NOMO-1 treated with dmso at 0.1 percent for 144 hours (cell line): ENCODE measurements around the gene CUL3.
"Not testable (repeated sequence)": the region's sequence is repeated elsewhere in the genome, so short reads cannot be mapped to it uniquely, and the experiment has no call there.

Source experiments
- DNase-seq: peaks from one replicate; lab custom pipeline; 2025; ENCODE audit not compliant: unreplicated experiment; lab: John Stamatoyannopoulos, UW

The CUL3 gene

DNA sequence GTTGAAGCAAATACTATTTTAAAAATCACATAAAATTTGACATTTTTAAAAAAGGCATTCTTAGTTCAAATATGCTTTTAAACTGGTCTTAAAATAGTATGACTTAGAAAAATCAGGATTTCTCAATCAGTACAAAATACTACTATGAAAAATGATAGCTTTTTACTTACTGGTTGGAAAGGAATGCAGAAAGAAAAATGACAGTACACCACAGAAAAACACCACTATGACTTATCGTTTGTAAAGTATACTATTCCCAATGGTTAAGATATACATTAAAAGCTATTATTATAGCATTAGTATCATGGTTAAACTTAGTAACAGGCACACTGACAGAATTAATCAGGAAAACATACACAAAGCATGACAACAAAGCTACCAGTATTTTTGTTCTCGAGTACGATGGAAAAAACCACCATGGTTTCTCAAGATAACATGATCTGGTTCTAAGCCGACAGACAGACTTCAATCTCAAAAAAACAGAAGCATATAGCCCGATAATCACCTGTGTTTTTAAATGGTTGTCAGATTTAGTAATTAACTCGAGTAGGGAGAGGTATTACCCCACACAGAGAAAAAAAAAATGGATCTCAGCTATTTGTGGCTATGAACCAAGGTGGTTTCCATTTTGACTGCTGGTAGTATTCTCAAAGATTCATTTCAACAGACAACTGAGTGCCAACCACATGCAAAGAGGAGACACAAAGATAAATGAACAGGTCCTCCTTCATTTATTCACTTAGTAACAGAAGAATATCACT, 39.1 kb downstream of the CUL3 start:
- DNase-seq: no peak

DNA sequence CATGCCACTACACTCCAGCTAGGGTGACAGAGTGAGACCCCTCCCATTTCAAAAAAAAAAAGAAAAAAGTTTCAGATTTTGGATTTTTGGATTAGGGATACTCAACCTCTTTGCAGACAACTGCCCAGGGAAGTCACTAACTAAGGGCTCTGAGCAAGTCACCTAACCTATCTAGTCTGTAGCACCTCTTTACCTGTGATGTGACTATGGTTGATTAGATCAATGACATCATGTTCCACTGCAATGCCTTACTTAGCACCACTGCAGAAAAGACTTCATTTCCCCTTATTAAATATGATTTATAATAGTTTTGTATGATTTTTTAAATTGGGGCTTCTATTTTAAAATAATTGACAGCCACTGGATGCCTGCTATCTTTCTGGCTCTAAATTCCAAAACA, 41.2 kb downstream of the CUL3 start:
- no peak for DNase-seq

DNA sequence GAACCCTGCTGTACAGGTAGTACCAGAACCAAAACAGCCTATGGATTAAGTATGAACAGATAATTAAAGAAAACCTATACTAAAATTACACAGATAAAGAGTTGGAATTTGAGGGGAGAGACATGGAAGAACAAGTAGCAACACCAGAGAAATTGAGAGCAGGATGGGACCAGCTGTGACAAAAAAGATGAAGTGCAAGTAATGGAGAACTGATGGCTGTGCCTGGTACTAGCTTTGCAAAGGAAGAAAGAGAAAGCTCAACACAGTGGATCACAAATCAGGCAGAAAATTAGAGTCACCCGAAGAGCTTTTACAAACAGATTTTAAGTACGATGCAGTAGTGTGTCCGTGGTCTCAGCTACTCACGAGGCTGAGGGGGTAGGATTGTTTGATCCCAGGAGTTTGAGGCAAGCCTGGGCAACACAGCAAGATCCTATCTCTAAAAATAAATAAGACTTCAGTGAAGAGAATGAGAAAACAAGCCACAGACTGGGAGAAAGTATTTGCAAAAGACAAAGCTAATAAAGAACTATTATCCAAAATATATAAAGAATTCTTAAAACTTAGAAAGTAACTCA, 46.5 kb downstream of the CUL3 start:
- no peak for DNase-seq

DNA sequence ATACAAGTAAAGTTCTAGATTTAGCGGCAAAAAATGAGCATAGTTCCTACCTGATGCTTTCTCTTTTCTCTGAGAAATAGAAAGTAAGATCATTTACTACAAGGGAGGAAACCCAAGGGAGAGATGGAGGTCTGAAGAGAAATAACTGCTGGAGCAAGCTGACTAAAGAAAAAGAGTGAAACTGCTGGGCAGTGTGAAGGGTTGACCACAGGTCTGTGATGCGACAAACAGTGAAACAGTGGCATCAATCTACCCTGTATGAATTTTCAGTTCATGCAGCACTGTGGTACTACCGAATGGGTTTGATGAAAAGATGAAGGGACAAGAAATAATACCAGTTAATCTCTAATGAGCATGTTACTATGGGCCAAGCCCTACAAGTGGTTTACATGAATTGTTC, 52.2 kb downstream of the CUL3 start:
- DNase-seq: no peak

DNA sequence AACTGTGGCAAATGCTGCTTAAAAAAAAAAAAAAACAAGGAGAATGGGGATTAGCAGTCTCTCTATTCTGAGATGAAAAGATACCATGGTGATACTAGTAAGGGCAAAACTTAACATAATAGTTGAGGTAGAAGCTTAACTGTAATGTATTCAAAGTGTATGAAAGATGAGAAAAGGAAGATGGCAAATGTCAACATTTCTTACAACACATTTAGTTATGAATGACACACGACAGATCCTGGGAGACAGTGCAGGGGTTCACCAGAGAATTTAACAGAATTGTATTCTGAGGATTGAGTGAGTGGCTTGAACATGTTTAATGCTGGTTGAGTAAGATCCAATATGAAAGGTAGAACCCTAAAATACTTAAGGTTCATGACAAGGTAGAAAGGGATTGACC, 52.7 kb downstream of the CUL3 start:
- no peak for DNase-seq

DNA sequence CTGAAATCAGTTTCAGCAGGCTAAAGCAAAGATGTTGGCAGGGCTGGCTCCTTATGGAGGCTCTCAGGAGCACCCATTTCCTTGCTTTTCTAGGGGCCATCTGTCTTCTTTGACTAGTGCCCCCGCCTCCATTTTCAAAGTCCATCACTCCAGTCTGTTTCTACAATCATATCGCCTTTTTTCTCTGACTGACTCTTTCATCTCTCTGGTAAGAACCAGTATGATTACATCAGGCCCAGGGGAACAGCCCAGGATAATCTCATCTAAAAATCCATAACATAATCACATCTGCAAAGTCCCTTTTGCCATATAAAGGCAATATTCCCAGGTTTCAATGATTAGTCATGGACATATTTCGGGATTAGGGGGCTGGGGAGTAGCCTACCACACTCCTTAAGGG, 57.0 kb downstream of the CUL3 start:
- DNase-seq: no peak

DNA sequence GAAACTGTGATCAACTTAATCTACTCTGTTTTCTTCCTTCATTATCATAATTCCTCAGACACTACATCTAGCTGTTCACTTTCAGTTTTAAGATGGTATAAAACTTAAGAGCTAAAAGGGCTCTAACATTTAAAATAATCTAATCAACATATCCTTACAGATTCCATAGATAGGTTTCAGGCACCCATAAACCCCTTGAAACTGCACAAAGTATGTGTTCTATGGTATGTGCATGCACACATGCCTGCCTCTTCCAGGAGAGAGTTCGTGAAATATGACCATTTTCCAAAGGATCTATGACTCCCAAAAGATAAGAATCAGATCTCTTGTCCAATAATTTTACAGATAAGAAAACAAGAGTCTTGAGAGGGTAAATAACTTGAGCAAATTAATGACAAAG, 59.4 kb downstream of the CUL3 start:
- no peak for DNase-seq

DNA sequence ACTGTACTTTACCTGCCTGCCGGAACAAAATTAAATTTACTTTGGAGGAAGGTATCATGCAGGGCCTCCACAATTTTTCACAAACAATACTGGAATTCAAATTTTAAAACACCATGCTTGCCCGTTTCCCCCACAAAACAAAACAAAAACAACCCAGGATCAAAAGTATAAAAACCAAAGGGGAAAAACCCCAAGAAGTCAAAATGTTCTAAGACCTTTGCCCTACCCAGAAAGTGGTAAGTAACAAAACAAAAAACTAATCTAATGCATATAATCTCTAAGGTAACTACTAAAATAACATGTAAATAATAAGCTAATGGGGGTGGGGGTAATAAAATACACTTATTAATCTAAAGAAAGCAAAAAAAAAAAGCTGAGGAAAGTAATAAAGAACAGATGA, 60.5 kb downstream of the CUL3 start:
- DNase-seq: no peak

DNA sequence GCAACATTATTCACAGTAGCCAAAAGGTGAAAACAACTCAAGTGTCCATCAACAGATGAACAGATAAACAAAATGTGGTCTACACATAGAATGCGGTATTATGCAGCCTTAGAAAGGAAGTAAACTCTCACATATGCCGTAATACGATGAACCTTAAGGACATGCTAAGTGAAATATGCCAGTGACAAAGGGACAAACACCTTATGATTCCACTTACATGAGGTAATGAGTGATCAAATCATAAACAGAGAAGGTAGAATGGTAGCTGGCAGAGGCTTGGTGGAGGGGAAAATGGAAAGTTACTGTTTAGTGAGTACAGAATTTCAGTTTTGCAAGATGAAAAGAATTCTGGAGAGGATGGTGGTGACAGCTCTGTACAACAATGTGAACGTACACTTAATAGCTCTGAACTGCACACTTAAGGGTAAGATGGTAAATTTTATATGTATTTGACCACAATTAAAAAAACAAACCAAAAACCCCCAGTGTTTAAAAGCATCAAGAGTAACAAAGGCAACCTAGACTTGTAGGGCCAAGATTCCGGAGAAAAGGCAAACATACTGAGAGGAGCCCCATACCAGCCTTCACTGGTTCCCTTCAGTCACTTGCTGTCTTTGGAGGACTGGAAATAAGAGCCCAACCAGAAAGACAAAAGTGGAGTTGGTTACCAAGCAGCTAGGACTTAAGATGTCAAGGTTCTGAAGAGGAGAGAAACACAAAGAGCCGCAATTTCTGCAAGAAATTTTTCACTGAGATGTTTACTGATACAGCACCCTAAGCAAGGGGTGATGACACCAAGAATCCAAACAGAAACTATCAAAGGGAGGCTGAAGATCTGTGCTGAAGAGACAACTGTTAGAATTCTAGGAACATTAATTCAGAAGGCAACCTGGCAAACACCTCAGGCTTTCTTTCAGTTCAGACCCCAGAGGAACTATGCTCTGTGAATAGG, 61.3 kb downstream of the CUL3 start:
- no peak for DNase-seq

DNA sequence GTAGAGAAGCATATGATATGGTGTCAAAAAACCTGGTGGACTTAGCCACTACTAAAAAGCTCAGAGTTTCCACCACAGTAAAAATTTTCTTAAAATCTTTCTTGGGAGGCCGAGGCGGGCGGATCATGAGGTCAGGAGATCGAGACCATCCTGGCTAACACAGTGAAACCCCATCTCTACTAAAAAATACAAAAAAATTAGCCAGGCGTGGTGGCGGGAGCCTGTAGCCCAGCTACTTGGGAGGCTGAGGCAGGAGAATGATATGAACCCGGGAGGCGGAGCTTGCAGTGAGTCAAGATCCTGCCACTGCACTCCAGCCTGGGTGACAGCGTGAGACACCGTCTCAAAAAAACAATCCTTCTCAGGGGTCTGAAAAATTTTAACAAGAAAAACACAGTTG, 62.7 kb downstream of the CUL3 start:
- not testable (repeated sequence) for DNase-seq

DNA sequence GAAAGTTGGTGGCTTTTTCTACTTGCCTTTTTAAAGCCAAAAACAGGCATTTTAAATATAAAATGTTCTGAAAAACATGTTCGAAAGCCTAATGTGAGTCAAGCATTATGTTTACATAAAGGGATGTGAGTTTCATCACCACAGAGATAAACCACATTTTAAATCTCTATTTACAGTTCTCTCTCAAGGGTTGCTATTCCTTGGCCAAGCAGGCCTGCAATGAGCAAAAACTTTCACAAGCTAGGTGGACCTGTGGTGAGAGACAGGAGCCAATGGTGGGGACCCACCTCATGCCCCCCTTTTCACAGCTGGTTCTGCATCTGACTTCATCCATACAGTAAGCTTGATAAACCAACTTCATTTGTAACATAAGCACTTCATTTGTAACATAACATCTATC, 65.1 kb downstream of the CUL3 start:
- DNase-seq: peak; percentile 8

DNA sequence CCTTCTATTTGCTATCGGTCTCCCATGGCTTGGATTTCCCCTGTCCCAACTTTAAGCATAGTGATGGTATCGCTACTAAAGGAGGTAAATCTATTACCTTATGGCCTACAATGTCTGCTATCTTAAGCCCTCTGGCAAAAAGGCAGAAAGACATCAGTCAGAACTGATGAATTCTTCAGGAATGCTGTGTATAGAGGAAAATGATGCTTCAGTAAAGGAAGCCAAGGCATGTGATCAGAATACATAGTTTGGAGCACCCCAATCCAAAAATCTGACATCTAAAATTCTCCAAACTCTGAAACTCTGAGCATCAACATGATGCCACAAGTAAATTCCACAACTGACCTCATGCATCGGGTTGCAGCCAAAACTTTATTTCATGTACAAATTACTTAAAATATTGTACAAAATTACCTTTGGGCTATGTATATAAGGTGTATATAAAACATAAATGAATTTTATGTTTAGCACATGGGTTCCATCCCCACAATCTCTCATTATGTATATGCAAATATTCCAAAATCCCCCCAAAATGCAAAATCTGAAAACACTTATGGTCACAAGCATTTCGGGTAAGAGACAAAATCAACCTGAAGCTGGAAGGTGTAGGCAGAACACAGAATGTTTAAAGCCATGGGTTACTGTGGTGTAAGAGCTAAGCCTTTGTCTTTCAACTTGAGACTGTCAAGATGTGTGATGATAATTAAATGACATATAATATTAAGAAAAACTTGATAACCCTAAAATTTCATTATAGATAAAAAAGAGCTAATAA, 66.2 kb downstream of the CUL3 start:
- DNase-seq: no peak

DNA sequence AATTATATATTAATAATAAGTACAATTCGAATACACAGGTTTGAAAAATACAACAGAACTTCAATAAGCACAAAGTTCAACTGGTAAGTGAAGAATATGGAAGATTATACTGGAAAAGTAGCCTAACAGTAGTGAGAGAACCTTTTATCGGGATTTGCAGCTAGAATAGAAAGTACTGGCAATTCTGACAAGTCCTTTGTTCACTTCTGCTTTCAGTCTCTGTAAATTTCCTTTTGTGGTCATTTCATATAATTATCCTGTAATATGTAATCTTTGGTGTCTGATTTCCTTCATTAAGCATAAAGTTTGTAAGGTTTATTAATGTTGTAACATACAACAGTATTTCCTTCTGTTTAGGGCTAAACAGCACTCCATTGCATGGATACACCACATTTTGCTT, 67.2 kb downstream of the CUL3 start:
- peak; percentile 66 for DNase-seq

DNA sequence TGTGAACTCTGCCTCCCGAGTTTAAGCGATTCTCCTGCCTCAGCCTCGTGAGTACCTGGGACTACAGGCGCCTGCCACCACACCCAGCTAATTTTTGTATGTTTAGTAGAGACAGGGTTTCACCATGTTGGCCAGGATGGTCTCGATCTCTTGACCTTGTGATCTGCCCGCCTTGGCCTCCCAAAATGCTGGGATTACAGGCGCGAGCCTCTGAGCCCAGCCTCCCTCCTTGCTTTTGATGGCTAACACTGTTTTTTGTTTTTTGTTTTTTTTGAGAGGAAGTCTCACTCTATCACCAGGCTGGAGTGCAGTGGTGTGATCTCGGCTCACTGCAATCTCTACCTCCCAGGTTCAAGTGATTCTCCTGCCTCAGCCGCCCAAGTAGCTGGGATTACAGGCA, 68.8 kb downstream of the CUL3 start:
- not testable (repeated sequence) for DNase-seq

DNA sequence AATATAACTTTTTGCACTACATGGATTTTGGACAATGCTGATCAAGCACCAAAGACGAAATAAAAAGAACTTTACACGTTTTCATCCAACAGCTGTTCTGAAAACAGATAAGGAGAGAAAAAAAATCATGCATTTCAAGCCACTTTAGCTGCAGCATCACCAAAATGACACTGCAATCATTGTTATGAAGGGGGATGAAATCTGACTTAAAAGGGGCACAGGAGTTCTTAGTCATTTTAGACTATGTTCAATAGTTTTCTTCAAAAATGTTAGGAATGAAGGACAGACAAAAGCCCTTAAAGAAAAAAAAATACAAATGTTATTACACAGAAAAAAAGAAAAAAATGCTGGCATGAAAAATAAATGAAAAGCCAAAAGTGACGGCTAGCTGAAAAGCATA, 71.2 kb downstream of the CUL3 start:
- DNase-seq: no peak

DNA sequence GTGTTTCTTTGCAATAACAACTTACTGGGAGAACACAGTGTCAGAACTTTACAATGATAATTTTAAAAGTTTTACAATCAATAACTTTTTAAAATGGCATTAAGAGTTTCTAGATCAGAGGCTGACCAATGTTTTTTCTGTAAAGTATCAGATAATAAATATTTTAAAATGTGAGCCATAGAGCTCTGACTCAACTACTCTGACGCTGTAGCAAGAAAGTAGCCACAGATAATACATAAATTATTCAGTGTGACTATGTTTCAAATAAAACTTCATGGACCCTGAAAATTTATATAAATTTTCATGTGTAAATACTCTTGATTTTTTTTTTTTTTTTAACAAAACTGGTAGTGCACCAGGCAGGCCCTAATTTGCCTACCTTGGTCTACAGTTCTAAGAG, 77.4 kb downstream of the CUL3 start:
- no peak for DNase-seq

DNA sequence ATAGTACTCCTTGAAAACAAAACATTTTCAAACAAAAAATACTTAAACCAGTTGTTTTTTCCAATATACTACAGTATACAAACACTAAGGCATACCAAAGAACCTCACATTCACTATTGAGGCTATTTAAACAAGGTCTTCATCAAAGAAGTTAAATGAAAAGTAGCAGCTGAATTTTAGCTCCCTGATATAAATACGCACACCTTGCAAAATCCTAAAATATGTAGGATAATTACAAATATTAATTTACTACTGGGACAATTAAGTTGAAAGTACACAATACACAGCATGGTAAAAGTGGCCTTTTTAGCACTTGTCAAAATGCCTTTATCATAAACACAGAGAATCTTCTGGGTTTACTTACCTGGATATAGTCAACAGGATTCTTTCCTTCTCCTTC, 78.7 kb downstream of the CUL3 start:
- DNase-seq: no peak

DNA sequence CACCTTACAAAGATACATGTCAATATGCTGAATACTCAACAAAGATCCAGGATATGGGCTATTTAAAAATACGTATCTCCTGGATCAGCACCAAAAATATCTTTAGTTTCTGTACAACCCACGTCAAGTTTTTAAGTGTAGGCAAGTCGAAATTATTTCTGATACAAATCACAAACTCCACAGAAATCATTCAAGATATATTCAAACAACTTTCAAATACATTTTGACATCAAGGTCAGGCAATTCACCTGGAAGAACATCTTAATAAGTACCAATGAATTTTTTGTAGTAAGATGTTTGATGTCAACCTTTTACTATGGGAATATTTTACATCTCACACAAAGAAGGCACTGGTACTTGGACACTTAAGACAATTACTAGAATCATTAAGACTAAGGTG, 86.2 kb downstream of the CUL3 start:
- DNase-seq: no peak

DNA sequence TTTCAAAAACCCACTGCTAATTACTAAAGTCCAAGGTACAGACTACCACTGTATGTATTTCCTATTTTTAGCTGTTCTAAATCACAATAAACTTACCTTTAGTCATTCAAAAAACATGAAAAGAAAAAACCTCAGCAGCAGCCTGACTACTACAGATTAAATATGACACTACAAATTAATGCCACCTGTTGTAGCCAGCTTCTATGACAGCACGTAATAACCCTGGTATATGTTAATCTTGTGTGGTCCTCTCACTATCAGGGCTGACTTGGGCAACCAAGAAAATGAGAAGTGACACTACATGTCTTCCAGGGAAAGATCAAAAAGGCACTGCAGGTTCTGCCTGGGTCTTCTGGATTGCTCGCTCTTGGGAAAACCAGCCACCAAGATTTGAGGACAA, 92.6 kb downstream of the CUL3 start:
- no peak for DNase-seq

DNA sequence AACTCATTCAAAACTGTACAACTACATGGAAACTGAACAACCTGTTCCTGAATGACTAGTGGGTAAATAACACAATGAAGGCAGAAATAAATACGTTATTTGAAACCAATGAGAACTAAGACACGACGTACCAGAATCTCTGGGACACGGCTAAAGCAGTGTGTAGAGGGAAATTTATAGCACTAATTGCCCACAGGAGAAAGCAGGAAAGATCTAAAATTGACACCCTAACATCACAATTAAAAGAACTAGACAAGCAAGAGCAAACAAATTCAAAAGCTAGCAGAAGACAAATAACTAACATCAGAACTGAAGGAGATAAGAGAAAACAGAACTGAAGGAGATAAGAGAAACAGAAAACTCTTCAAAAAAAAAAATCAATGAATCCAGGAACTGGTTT, 97.2 kb downstream of the CUL3 start:
- not testable (repeated sequence) for DNase-seq
